Coronary artery (tissue), 2 donors: ENCODE measurements around the gene FYN.

Source experiments
- DNase-seq: peaks from one replicate; pipeline ENCODE4 v3.0.0-alpha.2; 2017; ENCODE audit warnings: low spot score
- H3K27ac ChIP-seq, 2 donors: fragments of 200-600 bp; sonication (generic); one replicate each; pipeline ENCODE4 v1.5.1; 2016 to 2019
- H3K4me3 ChIP-seq: fragments of 200-600 bp; sonication (generic); 2 replicates; pipeline ENCODE4 v1.5.1; 2016; ENCODE audit warnings: mild to moderate bottlenecking, moderate library complexity
- TF ChIP-seq, protein P1 (sequence below): fragments of 200-600 bp; sonication (generic); IDR thresholded peaks from one replicate; pipeline ENCODE4 v1.5.1; 2019; ENCODE audit warnings: antibody characterized with exemption

FYN gene

DNA sequence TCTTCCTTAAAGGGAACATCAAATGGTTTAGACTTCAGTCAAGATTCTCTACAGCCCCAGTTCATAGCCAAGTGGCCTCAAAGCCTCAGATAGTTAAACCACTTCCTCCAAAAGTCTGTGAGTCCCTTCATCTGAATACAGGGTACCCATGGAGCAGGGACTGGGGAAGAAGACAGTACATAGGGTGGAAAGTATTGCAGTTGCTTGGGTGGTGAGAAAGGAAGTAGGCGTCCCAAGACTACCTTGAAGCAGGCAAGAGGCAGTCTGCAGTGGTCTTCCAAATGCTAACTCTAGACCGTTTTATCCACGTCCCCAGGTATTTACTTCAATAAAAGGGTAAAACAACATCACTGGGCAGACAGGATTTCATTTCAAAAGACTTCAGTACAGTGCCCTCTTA lies 2.0 kb downstream of the FYN start:
- DNase-seq: no peak
- H3K4me3 ChIP-seq: peak overlapping the region; percentile 96
- TF ChIP-seq, protein P1, sequence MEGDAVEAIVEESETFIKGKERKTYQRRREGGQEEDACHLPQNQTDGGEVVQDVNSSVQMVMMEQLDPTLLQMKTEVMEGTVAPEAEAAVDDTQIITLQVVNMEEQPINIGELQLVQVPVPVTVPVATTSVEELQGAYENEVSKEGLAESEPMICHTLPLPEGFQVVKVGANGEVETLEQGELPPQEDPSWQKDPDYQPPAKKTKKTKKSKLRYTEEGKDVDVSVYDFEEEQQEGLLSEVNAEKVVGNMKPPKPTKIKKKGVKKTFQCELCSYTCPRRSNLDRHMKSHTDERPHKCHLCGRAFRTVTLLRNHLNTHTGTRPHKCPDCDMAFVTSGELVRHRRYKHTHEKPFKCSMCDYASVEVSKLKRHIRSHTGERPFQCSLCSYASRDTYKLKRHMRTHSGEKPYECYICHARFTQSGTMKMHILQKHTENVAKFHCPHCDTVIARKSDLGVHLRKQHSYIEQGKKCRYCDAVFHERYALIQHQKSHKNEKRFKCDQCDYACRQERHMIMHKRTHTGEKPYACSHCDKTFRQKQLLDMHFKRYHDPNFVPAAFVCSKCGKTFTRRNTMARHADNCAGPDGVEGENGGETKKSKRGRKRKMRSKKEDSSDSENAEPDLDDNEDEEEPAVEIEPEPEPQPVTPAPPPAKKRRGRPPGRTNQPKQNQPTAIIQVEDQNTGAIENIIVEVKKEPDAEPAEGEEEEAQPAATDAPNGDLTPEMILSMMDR: no peak

DNA sequence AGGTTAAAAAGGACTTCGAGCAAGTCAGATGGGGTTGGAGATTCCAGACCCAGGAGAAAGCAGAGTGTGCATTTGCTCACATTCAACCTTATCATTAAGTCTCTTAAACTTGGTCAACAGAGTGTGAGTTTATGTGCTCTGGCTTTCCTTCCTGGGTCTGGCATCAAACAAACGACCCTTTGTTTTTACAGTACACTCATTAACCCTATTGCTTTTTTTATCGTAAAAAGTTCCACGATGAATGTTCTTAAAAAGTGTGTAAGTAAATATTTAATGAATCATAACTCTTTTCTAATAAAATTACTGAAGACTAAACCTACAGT lies 2.5 kb downstream of the FYN start:
- no peak for DNase-seq
- TF ChIP-seq, protein P1: no peak
- Histone ChIP-seq H3K27ac (no peak overlapping the region), H3K4me3 (peak overlapping the region; percentile 96)

More for the DNA sequence above, 2.0 kb downstream of the FYN start:
- H3K27ac ChIP-seq: peak overlapping the region in 1 of 2 donors; percentile 83

DNA sequence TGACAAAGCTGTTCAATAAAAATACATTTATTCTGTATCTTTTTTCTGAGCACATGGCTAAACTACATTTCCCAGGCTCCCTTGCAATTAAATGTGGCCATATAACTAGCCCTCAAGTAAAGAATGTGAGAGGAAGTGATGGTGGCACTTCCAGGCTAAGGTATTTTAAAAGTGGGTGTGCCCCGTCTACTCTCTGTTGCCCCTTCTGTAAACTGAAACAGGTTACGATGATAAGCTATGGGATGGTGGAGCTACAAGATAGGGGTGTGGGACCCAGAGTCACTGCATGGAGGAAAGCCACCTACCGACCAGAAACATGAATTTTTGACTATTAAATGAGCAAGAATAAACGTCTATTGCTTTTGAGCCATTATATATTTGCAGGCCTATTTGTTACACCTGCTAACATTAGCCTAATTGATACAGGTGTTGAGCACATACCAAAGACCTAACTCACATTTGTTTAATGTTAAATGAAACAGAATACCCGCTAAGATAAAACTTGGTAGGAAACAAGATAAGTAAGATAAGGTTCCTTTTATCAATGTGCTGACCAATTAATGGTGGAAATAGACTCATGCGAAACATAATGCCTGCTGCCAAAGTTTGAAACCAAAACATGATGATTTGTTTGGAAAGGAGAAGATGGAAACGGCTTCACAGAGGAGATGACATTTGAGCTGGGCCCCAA lies 3.1 kb downstream of the FYN start:
- Histone ChIP-seq H3K27ac (no peak overlapping the region), H3K4me3 (no peak overlapping the region)
- TF ChIP-seq, protein P1: no peak
- no peak for DNase-seq

DNA sequence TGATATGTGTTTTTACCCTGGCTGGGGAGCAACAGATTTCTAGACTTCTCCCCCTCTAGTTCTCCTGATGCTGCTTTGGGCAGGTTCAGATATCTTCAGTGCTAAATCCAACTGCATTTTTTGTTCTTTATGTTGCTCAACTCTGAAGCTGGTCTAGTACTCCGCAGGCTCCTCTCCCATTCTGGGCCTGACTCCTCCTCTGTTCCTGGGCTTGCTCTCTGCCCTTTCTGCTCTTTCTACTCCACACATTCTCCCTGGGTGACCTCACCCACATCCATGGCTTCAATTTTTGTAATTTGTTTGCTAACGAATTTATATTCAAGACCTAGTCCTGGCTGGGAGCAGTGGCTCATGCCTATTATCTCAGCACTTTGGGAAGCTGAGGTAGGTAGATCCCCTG lies 6.4 kb downstream of the FYN start:
- Histone ChIP-seq H3K4me3 (no peak overlapping the region), H3K27ac (no peak overlapping the region)
- no peak for DNase-seq
- TF ChIP-seq, protein P1: no peak

DNA sequence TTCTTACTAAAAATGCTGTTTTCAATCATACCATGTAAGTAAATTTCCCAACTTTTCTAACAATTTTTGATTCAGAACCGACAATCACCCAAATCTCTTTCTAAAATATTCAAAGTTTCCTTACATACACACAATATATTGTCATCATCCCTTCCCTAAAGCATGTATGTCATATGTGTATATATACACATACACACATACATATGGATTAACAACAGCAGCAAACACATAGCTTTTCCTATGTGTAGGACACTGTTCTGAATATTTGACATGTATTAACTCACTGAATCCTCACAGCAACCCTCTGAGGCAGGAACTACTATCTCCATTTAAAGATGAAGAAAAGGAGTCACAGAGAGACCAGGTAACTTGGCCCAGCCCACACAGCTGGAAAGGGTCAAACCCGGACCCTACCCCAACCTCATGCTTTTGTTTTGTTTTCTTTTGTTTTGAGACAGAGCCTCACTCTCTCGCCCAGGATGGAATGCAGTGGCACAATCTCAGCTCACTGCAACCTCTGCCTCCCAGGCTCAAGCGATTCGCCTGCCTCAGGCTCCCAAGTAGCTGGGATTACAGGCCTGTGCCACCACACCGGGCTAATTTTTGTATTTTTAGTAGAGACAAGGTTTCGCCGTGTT lies 7.2 kb downstream of the FYN start:
- TF ChIP-seq, protein P1: no peak
- H3K27ac ChIP-seq: no peak overlapping the region
- H3K4me3 ChIP-seq: no peak overlapping the region
- no peak for DNase-seq

DNA sequence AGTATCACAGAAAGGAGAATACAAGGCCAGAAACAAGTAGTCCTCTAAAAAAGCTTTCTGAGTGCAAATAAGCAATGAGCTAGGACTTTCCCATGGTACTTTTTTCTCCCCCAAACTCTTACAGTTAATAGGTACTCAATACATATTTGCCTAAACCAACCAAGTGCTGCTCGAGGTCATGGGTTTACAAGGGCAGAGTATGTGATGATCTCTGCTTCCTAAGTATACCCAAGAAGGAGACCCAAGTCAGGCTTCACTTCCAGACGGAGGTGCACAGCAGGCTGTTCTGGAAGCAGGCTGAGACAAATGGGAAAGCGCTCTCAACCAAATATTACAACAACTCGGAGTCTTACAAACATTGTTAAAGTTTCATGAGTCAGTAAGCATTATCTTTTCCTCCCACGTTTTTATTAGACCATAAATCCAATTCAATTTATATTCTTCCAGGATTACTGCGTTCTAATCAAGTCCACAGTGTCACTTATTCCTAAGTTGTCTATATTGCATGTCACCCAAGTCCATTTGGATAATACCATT lies 8.1 kb downstream of the FYN start:
- no peak overlapping the region for H3K27ac ChIP-seq
- TF ChIP-seq, protein P1: no peak
- no peak overlapping the region for H3K4me3 ChIP-seq
- no peak for DNase-seq
